NCI-H2029 (cell line): Measurements from ENCODE around the gene RAB43.
"Not testable (repeated sequence)": the region's sequence is repeated elsewhere in the genome, so short reads cannot be mapped to it uniquely, and the experiment has no call there.

ENCODE experiments used
- DNase-seq: peaks from one replicate; lab custom pipeline; 2025; lab: John Stamatoyannopoulos, UW

RAB43 gene

GRCh38 chr3:129095285-129095684 is 26.3 kb downstream of the RAB43 start:
- no peak for DNase-seq

- DNase-seq, result not testable (repeated sequence)
Measured at GRCh38 chr3:129088312-129088711, 33.3 kb downstream of the RAB43 start.

- DNase-seq, result peak; percentile 17
Measured at GRCh38 chr3:129087904-129088303, 33.7 kb downstream of the RAB43 start.

- DNase-seq, result no peak
Measured at GRCh38 chr3:129087138-129087702, 34.4 kb downstream of the RAB43 start.

- no peak for DNase-seq
Measured at GRCh38 chr3:129085818-129086217, 35.8 kb downstream of the RAB43 start.

- no peak for DNase-seq
Measured at GRCh38 chr3:129085165-129085715, 36.4 kb downstream of the RAB43 start.

GRCh38 chr3:129084501-129084900 is 37.1 kb downstream of the RAB43 start:
- DNase-seq, result no peak

- no peak for DNase-seq
Measured at GRCh38 chr3:129082026-129082425, 39.6 kb downstream of the RAB43 start.

- DNase-seq, result no peak
Measured at GRCh38 chr3:129081503-129081902, 40.1 kb downstream of the RAB43 start.

- DNase-seq, result no peak
Measured at GRCh38 chr3:129078510-129078909, 43.1 kb downstream of the RAB43 start.

GRCh38 chr3:129077222-129077621 is 44.4 kb downstream of the RAB43 start:
- no peak for DNase-seq

- no peak for DNase-seq
Measured at GRCh38 chr3:129070086-129070885, 51.3 kb downstream of the RAB43 start.

GRCh38 chr3:129069313-129070085 is 52.1 kb downstream of the RAB43 start:
- not testable (repeated sequence) for DNase-seq

- no peak for DNase-seq
Measured at GRCh38 chr3:129068291-129068886, 53.2 kb downstream of the RAB43 start.

- DNase-seq, result not testable (repeated sequence)
Measured at GRCh38 chr3:129067719-129068118, 53.9 kb downstream of the RAB43 start.

GRCh38 chr3:129065720-129066073 is 55.9 kb downstream of the RAB43 start:
- no peak for DNase-seq

- DNase-seq, result no peak
Measured at GRCh38 chr3:129065016-129065719, 56.4 kb downstream of the RAB43 start.

GRCh38 chr3:129063841-129064482 is 57.6 kb downstream of the RAB43 start:
- peak; percentile 74 for DNase-seq

- DNase-seq, result no peak
Measured at GRCh38 chr3:129063091-129063640, 58.4 kb downstream of the RAB43 start.

GRCh38 chr3:129061888-129062834 is 59.4 kb downstream of the RAB43 start:
- DNase-seq, result no peak
